ENCODE data around the gene EML1.
"Not testable (repeated sequence)": the region's sequence is repeated elsewhere in the genome, so short reads cannot be mapped to it uniquely, and the experiment has no call there.

The EML1 gene

DNA sequence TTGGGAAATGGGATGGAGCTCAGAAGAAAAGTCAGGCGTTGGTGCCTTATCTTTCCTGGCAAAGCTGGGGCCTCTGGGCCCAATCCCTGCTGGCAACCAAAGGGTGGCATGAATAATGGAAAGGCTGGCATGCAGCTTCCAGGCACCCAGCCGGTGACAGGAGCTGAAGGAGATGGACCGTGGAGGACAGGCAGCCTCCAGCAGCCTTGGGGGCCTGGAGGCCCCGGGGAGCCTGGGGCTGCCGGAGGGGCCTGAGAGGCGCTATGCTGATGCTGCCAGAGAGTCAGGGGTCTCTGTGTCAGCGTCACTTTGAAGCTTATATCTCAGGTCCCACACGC, 38.2 kb upstream of the EML1 start:
- in situ Hi-C loops (cut with MboI; ENCODE audit: low sequenced_read_pairs): no loop called here

DNA sequence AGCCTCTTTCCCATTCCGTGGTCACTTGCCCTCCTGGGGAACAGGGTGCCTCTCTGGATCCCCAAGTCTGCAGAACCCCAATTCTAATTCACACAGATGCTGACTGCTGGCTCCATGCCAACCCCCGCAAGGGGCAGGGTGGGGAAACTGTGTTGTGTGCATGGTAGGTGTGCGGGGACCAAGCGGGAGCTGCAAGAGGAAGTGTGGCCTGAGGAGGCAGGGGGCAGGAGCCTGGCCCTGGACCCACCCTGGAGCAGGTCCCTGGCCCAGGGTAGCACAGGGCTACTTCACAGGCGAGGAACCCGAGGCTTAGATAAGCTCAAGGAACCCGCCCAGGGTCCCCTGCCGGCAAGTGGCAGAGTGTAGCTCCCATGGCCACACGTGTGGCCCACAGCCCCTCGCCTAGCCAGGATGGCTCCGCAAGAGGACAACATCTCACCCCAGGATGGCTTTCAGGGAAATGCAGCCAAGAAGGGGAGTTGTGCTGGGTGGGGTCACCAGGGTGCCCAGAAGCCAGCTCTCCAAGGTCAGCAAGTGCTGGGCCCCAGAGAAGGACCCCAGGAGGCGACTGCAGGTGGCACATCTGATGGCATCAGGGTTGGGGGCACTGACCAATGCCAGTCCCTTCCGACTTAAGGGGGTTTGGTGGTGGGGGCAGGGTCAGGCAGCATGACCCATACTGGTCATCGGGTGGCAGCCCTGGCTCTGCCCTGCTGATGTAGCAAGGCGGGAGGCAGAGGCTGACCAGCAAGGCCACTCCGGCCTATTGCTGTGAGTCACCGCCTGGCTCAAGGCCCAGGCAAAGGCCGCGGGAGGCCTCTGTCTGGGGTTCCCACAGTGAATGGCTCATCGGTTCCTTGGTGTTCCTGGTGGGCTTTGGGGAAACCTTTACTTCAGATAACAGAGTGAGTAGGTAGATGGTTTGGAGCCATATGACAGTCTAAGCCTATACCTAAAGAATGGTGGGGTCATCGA, 37.3 kb upstream of the EML1 start:
- in situ Hi-C loops (cut with MboI; ENCODE audit: low sequenced_read_pairs): no loop called here

DNA sequence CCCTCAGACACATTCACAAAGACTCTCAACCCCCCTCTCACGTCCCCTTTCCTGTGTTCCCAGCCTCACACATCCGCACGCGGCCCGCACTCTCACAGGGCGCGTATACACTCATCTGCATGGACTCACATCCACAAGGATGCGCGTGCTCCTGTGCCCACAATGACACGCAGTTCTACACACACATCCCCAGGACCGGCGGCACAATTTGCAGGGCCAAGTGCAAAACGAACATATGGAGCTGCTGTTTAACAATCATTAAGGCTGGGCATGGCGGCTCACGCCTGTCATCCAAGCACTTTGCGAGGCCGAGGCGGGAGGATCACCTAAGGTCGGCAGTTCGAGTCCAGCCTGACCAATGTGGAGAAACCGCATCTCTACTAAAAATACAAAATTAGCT, 36.4 kb upstream of the EML1 start:
- in situ Hi-C loops (cut with MboI; ENCODE audit: low sequenced_read_pairs): no loop called here

DNA sequence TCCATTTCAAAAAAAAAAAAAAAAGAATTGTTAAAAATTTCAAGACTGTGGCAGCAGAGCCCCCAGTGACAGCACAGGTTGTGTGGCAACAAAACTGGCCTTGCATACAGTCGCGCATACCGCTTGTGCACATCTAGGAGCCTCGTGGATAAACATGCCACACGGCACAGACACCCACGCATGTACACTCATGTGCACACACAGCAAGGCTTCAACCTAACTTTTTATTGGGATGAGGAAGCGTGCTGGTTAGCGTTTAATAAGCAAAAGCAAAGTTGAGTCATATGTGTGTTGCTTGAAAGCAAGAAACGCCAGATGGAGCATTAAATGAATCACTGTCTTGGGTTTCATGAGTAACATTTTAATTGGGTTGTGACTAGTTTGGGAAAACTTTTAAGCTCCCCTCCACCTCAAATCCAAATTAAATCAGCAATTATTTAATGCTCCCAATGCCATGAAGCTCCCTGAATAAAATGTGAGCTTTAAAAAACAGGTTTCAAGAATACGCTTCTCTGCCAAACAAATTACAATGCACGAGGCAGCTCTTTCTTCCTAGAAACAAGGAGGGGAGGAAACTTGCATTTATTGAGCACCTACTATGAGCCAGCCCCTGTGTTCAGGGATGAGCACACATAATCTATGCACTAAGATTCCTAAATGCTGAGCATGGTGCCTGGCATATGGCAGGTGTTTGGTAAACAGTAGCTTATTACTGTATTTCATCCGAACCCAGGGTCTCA, 35.7 kb upstream of the EML1 start:
- in situ Hi-C loops (cut with MboI; ENCODE audit: low sequenced_read_pairs): no loop called here

DNA sequence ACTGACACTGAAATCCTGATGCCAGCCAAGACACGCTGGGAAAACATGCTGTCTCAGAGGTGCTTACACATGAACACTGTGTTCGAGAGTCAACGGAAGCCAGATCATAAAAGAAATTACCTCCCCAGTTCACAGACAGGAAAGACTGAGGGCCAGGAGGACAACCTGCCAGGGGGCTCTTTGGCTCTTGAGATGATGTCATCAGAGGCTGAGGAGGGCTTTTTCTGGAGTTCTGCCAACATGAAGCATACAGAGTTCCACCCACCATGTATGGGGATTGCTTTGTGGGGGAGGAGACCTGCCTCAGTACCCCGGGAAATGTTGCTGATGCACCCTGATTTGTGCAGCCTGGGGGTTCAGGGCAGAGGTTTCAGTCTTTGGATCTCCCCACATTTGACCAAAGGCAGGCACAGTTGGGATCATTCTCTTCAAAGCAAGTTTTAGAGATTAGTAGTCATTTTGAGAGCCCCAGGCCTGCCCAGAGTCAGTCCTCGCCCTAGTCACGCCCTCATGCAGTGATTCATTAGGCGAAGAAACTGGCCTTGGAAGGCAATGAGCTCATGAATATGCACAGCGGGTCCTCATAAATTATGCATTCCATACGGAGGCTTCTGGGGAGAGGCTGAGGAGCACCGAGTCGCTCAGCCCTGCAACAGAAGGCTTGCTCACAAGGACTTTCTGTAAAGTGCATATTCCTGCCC, 34.9 kb upstream of the EML1 start:
- in situ Hi-C loops (cut with MboI; ENCODE audit: low sequenced_read_pairs): no loop called here

DNA sequence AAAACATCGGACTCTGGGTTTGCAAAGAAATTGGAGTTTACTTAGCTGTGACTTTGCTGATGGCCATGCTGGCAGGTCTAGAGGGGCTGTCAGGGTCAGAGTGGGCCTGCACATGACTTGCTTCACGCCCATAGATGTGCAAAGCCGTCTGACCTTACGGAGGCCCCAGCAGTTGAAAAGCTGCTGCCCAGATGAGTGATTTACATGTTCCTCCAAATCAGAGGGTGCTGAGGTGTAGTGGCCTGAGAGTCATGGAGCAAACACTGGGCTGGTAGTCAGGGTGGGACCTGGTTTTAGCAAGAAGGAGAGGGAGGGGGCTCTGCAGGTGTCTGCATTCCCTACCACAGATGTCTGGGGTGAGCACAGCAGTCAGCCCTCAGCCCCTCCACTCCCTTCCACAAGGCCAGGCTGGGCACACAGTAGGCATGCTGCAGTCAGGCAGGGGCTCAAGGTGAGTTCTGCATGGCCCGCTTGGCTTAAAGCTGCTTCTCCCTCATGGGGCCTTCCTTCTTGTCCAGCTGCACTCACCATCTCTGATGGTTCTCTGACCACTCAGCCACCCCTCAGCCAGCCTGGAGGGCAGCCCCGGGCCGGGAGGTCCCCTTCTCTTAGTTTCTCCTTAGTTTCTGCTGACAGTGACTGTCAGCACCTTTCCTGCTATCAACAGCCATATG, 34.2 kb upstream of the EML1 start:
- in situ Hi-C loops (cut with MboI; ENCODE audit: low sequenced_read_pairs): no loop called here

DNA sequence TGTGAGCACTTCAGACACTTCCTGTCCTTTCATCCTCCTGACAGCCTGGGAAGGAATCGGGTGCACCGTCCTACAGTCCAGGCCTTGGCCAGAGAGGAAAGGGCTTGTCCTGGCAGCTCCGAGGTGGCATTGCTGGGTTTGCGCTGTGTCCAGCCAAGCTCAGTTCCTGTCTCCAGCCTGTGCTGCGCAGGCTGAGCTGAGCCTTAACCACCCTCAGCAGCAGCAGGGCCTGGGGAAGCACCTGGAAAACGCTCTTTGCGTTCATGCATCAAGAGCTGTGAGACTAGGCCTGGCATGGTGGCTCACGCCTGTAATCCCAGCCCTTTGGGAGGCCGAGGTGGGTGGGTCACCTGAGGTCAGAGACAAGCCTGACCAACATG, 33.7 kb upstream of the EML1 start:
- in situ Hi-C loops (cut with MboI; ENCODE audit: low sequenced_read_pairs): no loop called here

DNA sequence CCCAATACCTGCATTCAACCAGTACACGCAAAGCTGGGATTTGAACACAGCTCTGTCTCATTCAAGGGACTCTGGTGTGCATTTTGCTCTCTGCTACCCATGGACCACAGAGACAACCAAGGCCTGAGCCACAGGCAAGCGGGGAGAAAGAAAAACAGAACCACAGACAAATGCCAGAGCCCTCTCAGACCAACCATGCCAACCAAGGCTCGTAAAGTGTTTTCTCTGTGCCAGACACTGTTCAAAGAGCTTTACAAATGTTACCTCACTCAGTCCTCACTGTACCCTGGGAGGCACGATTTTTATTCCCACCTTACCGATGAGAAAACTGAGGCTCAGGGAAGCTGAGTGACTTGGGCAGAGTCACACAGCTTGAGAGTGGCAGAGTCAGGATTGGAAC, 32.4 kb upstream of the EML1 start:
- in situ Hi-C loops (cut with MboI; ENCODE audit: low sequenced_read_pairs): no loop called here

DNA sequence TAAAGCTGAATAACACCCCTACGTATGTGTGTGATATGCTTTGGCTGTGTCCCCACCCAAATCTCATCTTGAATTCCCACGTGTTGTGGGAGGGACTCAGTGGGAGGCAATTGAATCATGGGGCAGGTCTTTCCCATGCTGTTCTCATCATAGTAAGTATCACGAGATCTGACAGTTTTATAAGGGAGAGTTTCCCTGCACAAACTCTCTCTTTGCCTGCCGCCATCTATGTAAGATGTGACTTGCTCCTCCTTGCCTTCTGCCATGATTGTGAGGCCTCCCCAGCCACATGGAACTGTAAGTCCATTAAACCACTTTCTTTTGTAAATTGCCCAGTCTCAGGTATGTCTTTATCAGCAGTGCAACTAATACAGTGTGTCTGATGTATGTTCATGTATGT, 30.3 kb upstream of the EML1 start:
- in situ Hi-C loops (cut with MboI; ENCODE audit: low sequenced_read_pairs): not testable (repeated sequence)

DNA sequence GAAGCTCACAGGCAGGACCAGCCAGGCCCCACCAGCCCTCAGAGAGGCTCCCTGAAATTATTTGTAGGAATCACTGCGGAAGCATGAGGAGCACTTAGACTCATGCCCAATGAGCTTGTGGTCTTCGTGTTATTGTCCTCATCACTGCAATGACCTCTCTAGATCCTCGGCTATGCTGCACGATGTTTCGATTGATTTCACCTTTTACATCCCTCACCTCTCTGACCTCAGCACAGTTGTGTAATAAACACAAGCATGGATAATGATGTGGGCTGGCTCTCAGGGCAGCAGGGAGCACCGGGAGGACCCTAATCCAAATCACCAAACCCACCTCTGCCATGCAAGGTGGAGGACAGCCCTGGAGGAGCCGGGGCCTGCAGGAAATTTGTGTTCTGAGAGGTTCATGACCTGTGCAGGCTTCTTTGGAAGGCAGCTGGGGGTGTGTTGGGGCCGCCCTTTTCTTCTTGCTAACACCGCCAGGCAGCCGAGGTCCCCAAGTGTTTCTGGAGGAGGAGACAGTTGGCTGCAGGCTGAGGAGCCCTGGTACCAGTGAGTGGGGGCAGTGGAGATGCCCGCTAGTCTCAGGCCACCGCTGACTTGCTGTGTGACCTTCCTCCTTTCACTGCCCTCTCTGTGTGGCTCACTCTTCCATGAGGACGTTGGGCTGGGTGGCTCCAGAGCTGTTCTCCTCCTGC, 29.5 kb upstream of the EML1 start:
- in situ Hi-C loops (cut with MboI; ENCODE audit: low sequenced_read_pairs): no loop called here

DNA sequence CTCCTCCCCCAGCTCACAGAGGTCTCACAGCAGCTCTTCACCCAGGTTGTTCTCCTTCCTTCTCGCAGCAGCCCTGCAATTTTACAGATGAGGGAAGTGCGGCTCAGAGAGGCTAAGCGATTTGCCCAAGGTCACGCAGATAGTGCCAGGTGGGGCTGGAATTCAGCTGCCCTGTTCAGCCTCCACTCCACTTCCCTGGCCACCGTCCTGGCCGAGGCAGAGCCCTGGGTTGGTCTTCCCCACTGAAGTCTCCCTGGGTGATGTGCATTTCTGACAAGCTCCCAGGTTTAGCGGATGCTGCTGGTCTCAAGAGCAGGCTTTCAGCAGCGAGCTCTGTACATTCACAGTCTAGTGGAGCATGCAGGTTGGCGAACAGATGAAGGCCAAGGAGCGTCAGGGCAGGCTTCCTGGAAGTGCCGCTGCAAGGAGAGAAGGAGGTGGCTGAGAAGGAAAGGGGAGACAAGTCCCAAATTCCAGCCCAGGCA, 28.9 kb upstream of the EML1 start:
- in situ Hi-C loops (cut with MboI; ENCODE audit: low sequenced_read_pairs): no loop called here

DNA sequence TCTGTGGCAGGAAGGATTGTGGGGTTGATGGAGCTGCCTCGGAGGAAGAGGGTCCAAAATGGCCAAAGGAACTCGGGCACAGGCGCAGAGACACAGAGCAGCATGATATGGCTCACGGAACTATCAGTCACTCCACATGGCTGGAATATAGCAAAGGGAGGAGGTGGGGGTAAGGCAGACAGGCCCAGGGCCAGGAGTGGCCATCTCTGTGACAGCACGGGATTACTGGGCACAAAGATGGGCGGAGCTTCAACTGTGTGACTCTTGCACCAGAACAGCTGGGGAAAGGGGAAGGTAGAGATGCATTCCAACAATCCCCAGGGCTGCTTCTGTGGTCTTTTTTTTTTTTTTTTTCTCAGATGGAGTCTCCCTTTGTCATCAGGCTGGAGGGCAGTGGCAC, 24.8 kb upstream of the EML1 start:
- in situ Hi-C loops (cut with MboI; ENCODE audit: low sequenced_read_pairs): no loop called here

DNA sequence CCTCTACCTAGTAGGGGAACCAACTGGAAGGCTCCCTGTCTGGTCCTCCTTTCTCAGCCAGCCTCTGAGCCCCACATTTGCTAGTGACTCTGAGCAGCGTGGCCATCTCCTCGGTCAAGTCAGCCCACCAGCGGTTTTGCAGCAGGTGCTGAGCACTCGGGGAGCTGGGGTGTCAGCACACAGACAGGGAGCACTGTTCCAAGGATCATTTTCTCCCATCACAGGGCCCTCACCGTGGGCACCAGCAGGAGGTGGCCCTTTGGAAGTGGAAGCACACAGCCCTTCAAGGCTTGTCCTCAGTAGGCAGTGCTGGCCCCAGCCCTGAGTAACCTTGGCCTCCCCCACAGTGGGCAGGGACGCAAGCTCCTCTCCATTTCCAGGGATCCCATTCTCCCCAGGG, 24.1 kb upstream of the EML1 start:
- in situ Hi-C loops (cut with MboI; ENCODE audit: low sequenced_read_pairs): no loop called here

DNA sequence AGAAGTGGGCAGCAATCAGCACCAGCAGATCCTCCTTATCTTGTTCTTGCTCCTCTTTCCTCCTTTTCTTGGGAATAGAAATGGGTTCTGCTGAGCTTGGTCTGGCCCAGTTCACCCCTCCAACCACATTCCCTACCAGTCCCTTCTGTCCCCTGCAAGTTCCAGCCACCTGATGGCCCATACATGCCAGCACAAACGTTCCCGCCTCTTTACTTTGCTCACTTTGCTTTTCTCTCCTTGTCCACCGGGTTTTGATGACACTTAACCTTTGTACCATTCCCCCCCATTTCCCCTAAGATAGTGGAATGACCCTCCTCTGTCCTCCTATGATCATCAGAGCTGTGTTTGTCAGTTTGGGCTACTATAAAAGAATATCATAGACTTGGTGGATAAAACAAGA, 23.4 kb upstream of the EML1 start:
- in situ Hi-C loops (cut with MboI; ENCODE audit: low sequenced_read_pairs): no loop called here

DNA sequence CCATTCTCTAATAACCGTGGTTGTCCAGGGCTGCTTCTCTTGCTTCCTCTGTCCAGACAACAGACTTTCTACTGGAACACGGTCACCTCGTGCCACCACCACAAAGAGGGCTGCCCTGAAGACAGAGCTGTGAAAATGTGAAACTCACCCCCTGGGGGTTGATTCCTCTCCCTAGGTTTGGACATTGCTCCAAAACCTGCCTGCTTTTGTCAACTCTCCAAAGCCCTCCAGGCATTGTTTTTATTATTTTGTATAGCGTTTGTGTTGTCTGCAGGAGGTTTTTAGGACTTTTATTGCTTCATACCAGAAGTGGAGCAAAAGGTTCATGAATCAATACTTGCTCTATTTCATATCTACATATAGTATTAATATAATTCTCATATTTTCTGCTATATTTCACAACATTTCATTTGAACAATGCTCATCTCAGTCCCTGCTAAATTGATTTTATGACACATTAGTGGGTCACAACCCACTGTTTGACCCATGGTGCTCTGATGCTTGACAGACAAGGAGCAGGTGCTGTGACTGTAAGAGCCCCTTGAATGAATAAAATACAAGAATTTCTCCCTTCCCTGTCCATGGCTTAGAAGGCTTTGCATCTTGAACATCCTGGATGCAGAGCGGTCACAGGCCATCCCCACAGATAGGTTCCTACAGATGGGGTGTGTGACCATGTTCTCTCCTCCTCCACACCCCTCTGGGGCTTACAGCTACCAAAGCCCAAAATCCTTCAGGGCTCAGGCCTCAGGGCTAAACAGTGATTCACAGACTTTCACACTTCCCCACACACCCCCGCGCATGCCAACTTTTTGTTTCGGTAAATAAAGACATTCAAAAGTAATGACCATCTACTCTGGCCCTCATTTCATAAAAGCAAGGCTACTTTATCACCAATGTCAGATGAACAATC, 20.6 kb upstream of the EML1 start:
- in situ Hi-C loops (cut with MboI; ENCODE audit: low sequenced_read_pairs): no loop called here

DNA sequence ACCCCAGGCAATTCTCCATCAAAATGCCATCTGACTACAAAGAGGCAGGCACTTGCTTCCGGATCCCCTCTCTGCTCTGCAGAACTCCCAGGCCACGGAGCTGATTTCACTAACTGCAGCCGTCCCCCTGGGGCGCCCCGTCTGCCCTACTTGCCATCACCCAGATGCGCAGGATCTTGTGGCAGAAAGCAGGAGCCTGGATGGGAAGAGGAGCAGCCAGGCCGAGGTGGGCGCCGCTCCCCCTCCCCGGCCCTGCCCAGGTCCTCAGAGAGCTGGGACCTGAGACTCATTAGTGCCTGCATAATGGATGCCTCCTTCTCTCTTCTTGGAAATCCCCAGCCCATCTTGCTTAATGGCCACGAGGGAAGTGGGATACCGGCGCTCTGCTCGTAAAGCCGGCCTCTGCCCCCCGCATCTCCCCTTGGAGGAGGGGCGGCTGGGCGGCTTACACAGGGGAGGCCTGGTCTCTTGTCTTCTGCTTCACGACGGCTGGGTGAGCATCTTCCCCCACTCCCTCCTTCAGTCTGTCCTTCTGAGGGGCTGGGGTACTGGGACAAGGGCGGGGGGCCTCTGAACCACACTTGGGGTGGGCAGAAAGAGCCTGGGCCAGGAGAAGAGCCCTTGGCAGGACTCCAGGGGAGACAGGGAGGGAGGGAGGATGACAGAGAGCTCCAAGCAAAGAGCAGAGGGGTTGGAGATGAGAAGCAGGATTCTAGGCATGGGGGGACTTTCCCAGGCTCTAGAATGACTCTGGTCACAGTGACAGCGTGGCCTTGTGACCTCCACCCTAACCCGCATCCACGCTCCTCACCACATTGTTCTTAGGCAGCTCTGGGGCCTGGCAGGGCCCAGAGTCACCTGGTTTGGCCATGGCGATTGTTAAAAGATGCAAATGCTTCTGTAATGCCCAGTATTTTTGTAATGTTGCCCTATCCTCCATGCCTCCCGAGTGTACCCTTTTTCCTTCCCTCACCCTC, 19.4 kb upstream of the EML1 start:
- in situ Hi-C loops (cut with MboI; ENCODE audit: low sequenced_read_pairs): no loop called here

DNA sequence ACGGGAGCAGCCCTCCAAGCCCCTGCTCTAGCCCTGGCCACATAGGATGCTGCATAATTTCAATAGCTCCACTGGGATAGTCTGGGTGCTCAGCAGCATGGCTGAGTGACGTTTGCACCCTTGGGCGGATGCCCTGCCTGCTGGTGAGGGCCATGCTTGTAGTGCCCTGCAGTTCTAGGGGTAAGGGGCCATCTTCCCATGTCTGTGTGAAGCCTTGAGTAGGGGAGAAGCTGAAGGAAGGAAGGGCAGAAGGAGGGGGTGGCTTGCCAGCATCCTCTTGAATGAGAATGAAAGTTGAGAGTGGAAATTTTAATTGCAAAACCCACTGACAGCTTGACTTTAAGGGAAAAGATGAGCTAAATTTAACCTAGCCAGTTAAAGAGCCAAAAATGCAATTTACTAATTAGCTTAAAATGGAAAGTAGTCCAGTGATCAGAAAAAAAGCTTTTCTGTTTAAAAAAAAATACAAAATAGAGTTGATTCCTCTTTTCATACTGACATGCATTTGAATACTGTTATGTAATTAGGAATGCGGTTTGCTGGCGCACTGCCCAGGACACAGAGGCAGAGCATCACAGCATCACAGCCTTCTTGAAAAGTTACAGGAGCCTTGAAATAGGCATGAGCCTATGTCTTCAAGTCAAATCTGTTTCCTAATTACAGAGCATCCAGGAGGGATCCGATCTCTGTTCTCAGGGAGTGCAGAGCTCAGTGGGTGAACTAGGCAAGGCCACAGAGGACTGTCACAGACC, 18.5 kb upstream of the EML1 start:
- in situ Hi-C loops (cut with MboI; ENCODE audit: low sequenced_read_pairs): no loop called here

DNA sequence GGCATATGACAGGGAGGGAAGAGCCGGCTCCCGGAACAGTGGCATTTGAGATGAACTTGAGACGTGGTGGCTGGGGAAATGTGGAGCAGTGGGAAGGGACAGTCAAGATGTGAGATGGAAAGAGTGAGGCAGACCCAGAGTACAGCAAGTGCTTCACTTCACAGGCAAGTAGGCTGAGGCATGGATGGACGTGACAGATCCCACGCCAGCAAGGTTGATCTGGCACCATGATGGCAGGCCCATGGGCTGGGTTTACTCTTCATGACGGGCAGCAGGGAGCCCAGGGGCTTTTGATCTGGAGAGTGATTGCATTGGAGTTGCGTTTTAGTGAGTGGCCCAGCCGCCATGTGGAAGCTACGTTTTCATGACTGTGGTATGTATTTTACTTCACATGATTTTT, 17.9 kb upstream of the EML1 start:
- in situ Hi-C loops (cut with MboI; ENCODE audit: low sequenced_read_pairs): no loop called here

Measured in HL-60/S4 (cell line).